Inferior parietal cortex (tissue), 1 donor: Measurements from ENCODE around the gene DNAL4.

Experiments
- DNase-seq: peaks from one replicate; pipeline ENCODE4 v3.0.0-alpha.2; 2016; ENCODE audit errors: extremely low spot score

The DNAL4 gene

DNA sequence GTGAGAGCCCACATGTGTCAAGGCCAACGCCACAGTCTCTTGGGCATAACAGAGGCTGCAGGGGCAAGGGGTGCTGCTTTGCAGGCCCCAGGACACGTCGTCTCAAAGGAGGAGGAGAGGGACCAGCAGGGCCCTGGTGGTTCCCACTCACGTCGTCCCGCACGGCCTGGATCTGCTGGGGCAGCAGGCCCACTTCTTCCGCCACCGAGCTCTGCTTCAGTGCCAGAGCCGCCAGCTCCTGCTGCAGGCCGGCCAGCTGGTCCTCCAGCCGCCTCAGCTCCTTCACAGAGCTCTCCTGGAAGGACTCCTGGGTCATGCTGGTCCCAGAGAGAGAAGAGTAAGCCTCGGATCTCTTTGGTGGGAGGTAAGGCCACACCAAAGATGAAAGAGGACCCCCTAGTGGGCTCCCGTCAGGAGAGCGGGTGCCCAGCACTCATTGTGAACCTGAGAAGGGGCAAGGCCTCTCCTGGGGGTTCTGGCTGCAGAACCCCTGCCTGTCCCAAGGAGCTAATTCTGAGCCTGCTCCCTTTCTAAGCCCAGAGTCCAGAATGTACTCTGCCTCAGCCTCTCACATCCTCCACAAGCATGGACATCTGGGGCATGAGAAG is 53.7 kb downstream of the DNAL4 start:
- DNase-seq = no peak

GRCh38 chr22:38739300-38740055 is 54.5 kb downstream of the DNAL4 start:
- no peak for DNase-seq

DNA sequence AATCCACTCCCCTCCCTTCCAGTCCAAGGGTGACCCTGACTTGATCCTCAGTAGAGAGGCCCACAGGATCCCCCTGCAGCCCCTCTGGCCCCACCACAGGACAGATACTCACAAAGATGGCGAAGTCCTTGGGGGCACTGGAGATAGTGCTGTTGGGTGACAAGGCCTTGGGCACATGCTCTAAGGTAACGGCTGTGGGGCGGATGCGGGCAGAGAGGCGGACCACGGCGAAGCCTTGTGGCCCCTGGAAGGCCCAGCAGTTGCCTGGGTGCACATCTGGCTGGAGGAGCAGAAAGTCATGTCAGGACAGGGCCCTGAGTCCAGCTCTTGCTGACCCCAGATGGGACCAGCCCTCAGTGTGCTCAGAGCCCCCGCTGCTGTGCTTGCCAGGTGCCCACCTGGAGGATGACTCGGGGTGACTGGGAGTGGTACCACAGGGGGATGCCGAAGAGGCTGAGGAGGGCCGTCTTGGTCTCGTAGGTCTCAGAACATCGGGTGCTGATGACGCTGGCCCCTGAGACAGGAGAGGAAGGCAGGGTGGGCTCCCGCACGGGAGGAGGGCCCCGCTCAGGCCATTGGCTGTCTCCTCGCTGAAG is 55.4 kb downstream of the DNAL4 start:
- no peak for DNase-seq

- DNase-seq = no peak
Measured at GRCh38 chr22:38737302-38738060, 56.5 kb downstream of the DNAL4 start.

GRCh38 chr22:38736257-38736570 is 57.7 kb downstream of the DNAL4 start:
- no peak for DNase-seq

DNA sequence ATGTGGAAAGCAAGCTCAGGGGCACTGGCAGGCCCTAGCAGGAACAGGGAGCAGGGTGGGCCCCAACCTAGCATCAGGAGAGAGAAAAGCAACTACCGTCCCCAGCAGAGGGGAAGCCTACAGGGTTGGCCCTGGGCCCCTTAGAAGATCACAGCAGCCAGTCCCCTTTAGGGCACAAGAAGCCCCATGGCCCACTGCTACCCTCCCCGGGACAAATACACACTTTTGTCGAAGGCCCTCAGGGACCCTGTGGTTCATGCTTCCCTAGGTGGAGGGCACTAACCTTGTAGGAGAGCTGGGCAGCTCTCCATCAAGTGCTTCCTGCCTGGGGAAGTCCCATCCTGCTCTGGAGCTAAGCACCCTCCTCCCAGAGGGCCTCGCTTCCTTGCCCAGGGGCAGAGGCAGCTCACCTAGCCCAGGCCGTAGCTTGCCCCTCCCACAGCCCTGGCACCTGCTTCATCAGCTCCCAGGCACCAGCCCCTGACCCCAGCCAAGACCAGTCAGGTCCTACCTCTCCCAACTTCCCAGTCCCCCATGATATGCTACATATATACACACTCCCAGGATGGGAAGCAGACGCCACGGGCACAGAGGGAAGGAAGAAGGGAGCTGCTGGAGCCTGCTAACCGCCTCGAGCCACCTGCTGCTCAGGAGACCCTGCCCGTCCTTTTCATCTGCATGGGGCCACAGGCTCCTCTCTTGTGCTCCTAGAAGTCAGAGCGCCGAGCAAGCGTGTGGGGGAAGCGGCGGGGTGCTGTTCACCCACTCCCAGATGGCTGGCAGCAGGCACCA is 58.3 kb downstream of the DNAL4 start:
- no peak for DNase-seq

GRCh38 chr22:38735126-38735464 is 58.8 kb downstream of the DNAL4 start:
- no peak for DNase-seq

DNA sequence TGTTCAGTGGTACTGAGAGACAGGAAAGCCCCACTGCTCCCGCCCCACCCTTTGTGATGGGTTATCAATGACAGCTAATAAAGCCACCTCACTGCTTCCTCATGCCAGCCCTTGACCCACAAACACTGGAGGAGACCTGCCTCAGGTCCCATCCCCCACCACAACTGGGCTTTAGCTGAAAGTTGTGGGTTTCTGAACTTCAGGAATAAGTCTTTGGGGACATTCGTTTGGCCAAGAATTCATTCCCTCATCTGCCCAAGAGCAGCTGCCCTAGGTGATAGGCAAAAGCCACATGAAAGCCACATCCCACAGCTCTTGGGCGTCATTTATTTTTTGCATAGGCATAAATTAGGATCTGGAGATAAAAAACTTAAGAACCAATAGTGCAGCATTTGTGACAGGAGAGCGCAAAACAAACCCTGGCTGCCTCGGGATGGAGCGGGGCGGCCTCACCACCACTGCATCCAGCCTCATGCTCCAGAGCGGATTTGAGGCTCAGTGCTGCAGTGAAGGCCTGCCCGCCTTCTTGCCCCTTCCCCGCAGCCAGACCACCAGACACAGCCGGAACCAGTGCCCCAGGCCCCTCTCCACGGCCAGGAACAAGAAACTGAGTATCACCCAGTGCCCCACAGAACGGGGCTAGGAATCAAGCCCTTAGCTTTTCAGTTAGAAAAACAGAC is 59.4 kb downstream of the DNAL4 start:
- DNase-seq = no peak

- DNase-seq = peak; percentile 84
Measured at GRCh38 chr22:38733724-38734381, 60.1 kb downstream of the DNAL4 start.

GRCh38 chr22:38733329-38733723 is 60.6 kb downstream of the DNAL4 start:
- peak; percentile 67 for DNase-seq

GRCh38 chr22:38732251-38732815 is 61.6 kb downstream of the DNAL4 start:
- DNase-seq = no peak

GRCh38 chr22:38731703-38732161 is 62.2 kb downstream of the DNAL4 start:
- no peak for DNase-seq

DNA sequence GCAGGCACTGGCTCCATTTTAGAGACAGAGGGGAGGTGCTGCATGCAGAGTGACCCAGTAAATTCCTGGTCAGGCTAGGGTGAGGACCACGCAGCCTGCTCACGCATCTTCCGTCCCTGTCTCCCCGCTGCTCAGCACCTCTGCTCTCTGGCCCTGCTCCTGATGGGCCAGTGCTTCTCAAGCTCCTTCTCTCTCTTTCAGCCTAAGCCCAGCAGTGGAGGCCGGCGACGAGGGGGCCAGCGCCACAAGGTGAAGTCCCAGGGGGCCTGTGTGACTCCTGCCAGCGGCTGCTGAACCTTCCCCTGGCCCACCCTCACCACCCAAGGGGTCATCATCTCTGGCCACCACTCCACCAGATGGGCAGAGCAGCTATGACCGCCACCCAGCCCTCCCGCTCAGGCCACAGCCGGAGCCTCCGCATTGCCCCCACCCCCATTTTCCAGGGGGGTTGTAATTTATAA is 63.5 kb downstream of the DNAL4 start:
- no peak for DNase-seq

- DNase-seq = no peak
Measured at GRCh38 chr22:38729946-38730345, 64.0 kb downstream of the DNAL4 start.

DNA sequence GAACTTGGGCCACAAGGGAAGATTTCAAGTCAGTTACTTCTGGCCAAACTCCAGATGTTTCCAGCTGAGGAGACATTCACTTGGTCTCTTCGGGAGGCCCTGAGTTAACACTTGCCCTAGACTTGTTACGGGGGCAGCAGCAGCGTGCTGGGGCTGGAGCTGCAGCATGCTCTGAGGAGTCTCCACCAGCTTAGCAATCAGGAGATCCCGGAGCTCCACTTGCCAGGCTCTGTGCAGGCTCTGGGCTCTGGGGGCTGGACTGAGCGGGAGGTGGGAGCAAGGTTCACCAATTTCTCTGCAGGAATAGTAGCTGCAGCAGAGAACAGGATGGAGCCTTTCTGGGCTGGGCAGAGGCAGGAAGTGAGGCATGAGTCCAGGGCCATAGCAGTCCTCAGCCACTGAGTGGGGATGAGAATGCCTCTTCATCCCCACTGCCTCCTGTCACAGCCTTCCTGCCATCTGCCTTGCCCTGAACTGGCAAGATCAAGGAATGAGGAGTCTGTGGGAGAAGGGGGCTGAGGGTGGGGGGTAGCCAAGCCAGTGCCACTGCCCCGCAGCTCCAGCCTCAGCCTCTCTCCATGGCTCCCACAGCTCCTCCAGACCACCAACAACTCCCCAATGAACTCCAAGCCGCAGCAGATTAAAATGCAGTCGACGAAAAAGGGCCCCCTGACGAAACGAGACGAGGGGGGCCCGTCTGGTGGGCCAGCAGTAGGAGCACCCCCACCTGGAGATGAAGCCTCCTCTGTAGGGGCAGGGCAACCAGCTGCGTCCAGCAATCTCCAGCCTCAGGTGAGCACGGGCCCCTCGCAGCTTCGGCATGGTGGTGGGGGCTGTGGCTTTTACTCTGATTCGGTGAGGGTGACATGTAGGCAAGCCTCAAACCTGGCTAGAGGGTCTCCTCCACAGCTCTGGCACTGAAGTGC is 64.8 kb downstream of the DNAL4 start:
- DNase-seq = no peak
